WERI-Rb-1 (cell line): ENCODE results near the gene CNTNAP2.

Source experiments
- DNase-seq: peaks from one replicate; pipeline ENCODE4 v3.0.0-alpha.2; 2020
- H3K27ac ChIP-seq: fragments of 250-450 bp; sonication (Bioruptor Pico); 2 replicates; pipeline ENCODE4 v1.5.1; 2020; ENCODE audit warnings: mild to moderate bottlenecking, moderate library complexity
- H3K27me3 ChIP-seq: fragments of 250-450 bp; sonication (Bioruptor Pico); 2 replicates; pipeline ENCODE4 v1.5.1; 2021; ENCODE audit warnings: mild to moderate bottlenecking, low read depth, moderate library complexity; ENCODE audit not compliant: insufficient read depth, severe bottlenecking
- H3K36me3 ChIP-seq: fragments of 250-450 bp; sonication (Bioruptor Pico); 2 replicates; pipeline ENCODE4 v1.5.1; 2020; ENCODE audit warnings: mild to moderate bottlenecking, moderate library complexity
- H3K4me3 ChIP-seq: 2 replicates; pipeline ENCODE4 v1.5.1; 2011; ENCODE audit warnings: low read depth, mild to moderate bottlenecking, control low read depth, low read length
- H3K9me3 ChIP-seq: fragments of 250-450 bp; sonication (Bioruptor Pico); 2 replicates; pipeline ENCODE4 v1.5.1; 2021; ENCODE audit warnings: mild to moderate bottlenecking, moderate library complexity; ENCODE audit not compliant: severe bottlenecking
- CTCF ChIP-seq: IDR thresholded peaks from 2 replicates; pipeline ENCODE4 v1.5.1; 2011; ENCODE audit warnings: low read depth, mild to moderate bottlenecking, control low read depth, inconsistent platforms, low read length

Gene CNTNAP2

DNA sequence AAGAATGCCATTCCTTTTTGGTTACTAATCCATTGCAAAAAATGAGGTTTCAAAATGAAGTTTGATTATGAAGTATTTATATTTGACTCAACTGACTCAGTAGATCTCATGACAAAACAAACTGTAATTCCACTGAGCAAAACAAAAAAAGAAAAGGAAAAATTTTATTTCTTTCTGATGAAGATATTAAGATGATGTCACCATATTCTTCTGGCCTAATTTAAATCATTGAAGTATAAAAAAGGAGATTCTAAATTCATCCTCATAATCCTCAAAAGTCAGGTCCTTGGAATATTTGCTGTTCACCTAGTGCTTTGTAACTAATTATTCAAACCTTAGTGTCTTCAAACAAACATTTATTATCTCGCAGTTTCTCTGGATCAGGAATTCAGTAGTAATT lies 1183.7 kb downstream of the CNTNAP2 start:
- Histone ChIP-seq H3K27me3 (no peaks in the 10 kb centered on the region), H3K4me3 (no peak overlapping the region), H3K36me3 (no peaks in the 10 kb centered on the region), H3K9me3 (no peaks in the 10 kb centered on the region), H3K27ac (no peak overlapping the region)
- TF ChIP-seq CTCF, result no peak
- no peak for DNase-seq

- no peak overlapping the region for H3K27ac ChIP-seq
- H3K27me3 ChIP-seq, result no peaks in the 10 kb centered on the region
- no peaks in the 10 kb centered on the region for H3K9me3 ChIP-seq
- no peak for TF ChIP-seq CTCF
- no peak overlapping the region for H3K4me3 ChIP-seq
- no peak for DNase-seq
- no peaks in the 10 kb centered on the region for H3K36me3 ChIP-seq
Observed at GRCh38 chr7:147304376-147304775, 1187.8 kb downstream of the CNTNAP2 start.

DNA sequence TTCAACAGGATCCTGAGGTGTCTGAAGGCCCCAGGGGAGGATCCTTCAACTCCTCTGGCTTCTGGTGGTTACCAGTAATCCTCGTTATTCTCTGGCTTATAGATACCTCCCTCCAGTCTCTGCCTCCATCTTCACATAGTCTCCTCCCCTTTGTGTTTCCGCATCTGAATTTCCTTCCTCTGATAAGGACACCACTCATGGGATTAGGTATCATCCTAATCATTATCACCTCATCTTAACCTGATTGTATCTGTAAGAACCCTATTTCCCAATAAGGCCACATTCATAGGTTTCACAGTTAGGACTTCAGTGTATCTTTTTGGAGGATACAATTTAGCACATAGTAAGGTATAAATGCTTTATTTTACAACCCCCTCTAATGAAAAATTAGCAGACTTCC lies 1189.2 kb downstream of the CNTNAP2 start:
- Histone ChIP-seq H3K4me3 (no peak overlapping the region), H3K36me3 (no peaks in the 10 kb centered on the region), H3K27me3 (no peaks in the 10 kb centered on the region), H3K27ac (no peak overlapping the region), H3K9me3 (no peaks in the 10 kb centered on the region)
- DNase-seq, result no peak
- no peak for TF ChIP-seq CTCF

GRCh38 chr7:147308539-147308938 lies 1191.9 kb downstream of the CNTNAP2 start:
- no peak for TF ChIP-seq CTCF
- no peak for DNase-seq
- no peaks in the 10 kb centered on the region for H3K9me3 ChIP-seq
- H3K36me3 ChIP-seq, result no peaks in the 10 kb centered on the region
- H3K27ac ChIP-seq, result no peak overlapping the region
- H3K4me3 ChIP-seq, result no peak overlapping the region
- H3K27me3 ChIP-seq, result no peaks in the 10 kb centered on the region

GRCh38 chr7:147311336-147311735 lies 1194.7 kb downstream of the CNTNAP2 start:
- no peak for DNase-seq
- Histone ChIP-seq H3K27me3 (no peaks in the 10 kb centered on the region), H3K36me3 (no peaks in the 10 kb centered on the region), H3K27ac (no peak overlapping the region), H3K4me3 (no peak overlapping the region), H3K9me3 (no peaks in the 10 kb centered on the region)
- TF ChIP-seq CTCF, result no peak

DNA sequence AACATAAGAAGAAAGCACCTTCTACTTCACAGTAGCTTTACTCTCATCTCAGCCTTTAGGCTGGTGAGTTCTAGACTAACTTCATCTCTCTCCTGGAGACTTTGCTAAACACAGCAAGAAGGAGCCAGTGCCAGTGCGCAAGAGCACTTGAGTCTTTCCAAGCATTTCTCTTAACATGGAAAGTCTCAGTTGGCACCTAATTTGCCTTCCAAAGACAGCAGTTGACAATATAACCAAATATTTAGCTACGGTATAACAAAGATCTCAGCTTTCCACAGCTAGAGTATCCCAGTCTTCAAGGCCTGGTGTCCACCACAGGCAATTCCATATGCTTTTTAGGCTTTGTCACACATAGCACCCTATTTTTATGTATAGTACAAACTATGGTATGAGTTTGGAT lies 1204.9 kb downstream of the CNTNAP2 start:
- H3K36me3 ChIP-seq, result no peaks in the 10 kb centered on the region
- no peak overlapping the region for H3K4me3 ChIP-seq

More for the DNA sequence above, 1204.9 kb downstream of the CNTNAP2 start:
- TF ChIP-seq CTCF, result no peak
- no peaks in the 10 kb centered on the region for H3K27me3 ChIP-seq
- no peaks in the 10 kb centered on the region for H3K9me3 ChIP-seq
- no peak for DNase-seq
- no peak overlapping the region for H3K27ac ChIP-seq
